Hematopoietic multipotent progenitor cell treated with erythropoietin and hydrocortisone succinate and interleukin-3 and kit ligand, for 4 days (in vitro differentiated cells): ENCODE results near the gene SCGB3A2.

ENCODE experiments used
- DNase-seq: peaks from one replicate; pipeline ENCODE4 v3.0.0-alpha.2; 2015

SCGB3A2 gene

GRCh38 chr5:147911427-147911826, 32.9 kb downstream of the SCGB3A2 start:
- no peak for DNase-seq

GRCh38 chr5:147912011-147912410, 33.5 kb downstream of the SCGB3A2 start:
- DNase-seq: peak; percentile 66

GRCh38 chr5:147913786-147914185, 35.3 kb downstream of the SCGB3A2 start:
- DNase-seq: no peak

- DNase-seq: peak; percentile 38
These were observed 39.7 kb downstream of the SCGB3A2 start for GRCh38 chr5:147918101-147918685.

- DNase-seq: no peak
These were observed 40.4 kb downstream of the SCGB3A2 start for GRCh38 chr5:147918899-147919298.

GRCh38 chr5:147920420-147921030, 42.0 kb downstream of the SCGB3A2 start:
- DNase-seq: no peak

GRCh38 chr5:147921136-147921535, 42.6 kb downstream of the SCGB3A2 start:
- peak; percentile 63 for DNase-seq

- no peak for DNase-seq
These were observed 46.5 kb downstream of the SCGB3A2 start for GRCh38 chr5:147925020-147925419.

- DNase-seq: peak; percentile 65
These were observed 49.4 kb downstream of the SCGB3A2 start for GRCh38 chr5:147927901-147928300.

- DNase-seq: peak; percentile 65
These were observed 52.3 kb downstream of the SCGB3A2 start for GRCh38 chr5:147930769-147931168.
